HepG2 (cell line): Measurements from ENCODE around the gene PRRC1. TPM values are rescaled to one million over a fixed set of nuclear protein-coding genes. Genes with fewer than 3 reads are reported as not detected.

Experiments
- ATAC-seq: fragments of 200-7000 bp; cut with Tn5 transposase; 3 replicates; pipeline ENCODE4 v1.9.1; 2020; ENCODE audit warnings: mild to moderate bottlenecking, moderate library complexity
- Bru-seq: library from RNA; stranded (reverse); fragments of 400-500 nt; gene quantifications from one replicate; lab custom pipeline; 2021; lab: Mats Ljungman, UMichigan
- BruChase-seq, 2 experiments: library from RNA; stranded (reverse); fragments of 400-500 nt; gene quantifications; one replicate each; lab custom pipeline; 2021; lab: Mats Ljungman, UMichigan
- BruUV-seq: library from RNA; stranded (reverse); fragments of 400-500 nt; replicated peaks from 2 replicates; lab custom pipeline; 2021; lab: Mats Ljungman, UMichigan
- CTCF ChIA-PET: fragments of 300-600 bp; formaldehyde crosslinking; extraction: SDS; loops from one replicate; lab custom pipeline; 2021; ENCODE audit warnings: low total read pairs, inconsistent platforms, low intra/inter-chr PET ratio; lab: Yijun Ruan, JAX
- POLR2A ChIA-PET: fragments of 350-600 bp; sonication (Branson Sonifier 250); formaldehyde crosslinking; loops from one replicate; lab custom pipeline; 2020; ENCODE audit warnings: antibody characterized with exemption, inconsistent platforms; lab: Yijun Ruan, JAX
- DNase-seq: peaks from one replicate; pipeline ENCODE4 v3.0.0-alpha.2; 2015; ENCODE audit warnings: low spot score
- FAIRE-seq: peaks from 3 replicates; lab custom pipeline; 2011; peaks lifted over from hg19 to GRCh38; lab: Jason Lieb, UNC
- H2AFZ ChIP-seq: one replicate; pipeline ENCODE4 v1.6.1; 2011; ENCODE audit warnings: low read length, inconsistent platforms
- H3K27ac ChIP-seq: fragments of 300-600 bp; 3 replicates; pipeline ENCODE4 v1.8.0; 2011; ENCODE audit warnings: mixed run types, mild to moderate bottlenecking, mixed read lengths, low read length, inconsistent platforms; ENCODE audit not compliant: insufficient read depth; ENCODE audit errors: extremely low read length
- H3K27me3 ChIP-seq, 2 experiments: fragments of 200-600 bp in 1 of 2; 2 replicates in 1 of 2; 3 replicates in 1 of 2; pipeline versions ENCODE4 v1.6.0 to v1.8.0; 2011; ENCODE audit warnings: low read length in 2 of 2, mild to moderate bottlenecking in 2 of 2, moderate library complexity in 2 of 2, inconsistent platforms in 1 of 2; ENCODE audit not compliant: insufficient read depth in 2 of 2, control insufficient read depth in 1 of 2
- H3K36me3 ChIP-seq, 2 experiments: fragments of 200-600 bp in 1 of 2; replicated peaks in 1 of 2; 2 replicates in 1 of 2; 3 replicates in 1 of 2; pipeline versions ENCODE4 v1.5.1 to v1.8.0; 2011; ENCODE audit warnings: low read length in 2 of 2, inconsistent platforms in 1 of 2; ENCODE audit not compliant: insufficient read depth in 2 of 2, control insufficient read depth in 1 of 2
- H3K4me1 ChIP-seq: 2 replicates; pipeline ENCODE4 v1.5.1; 2012; ENCODE audit warnings: low read length, inconsistent platforms; ENCODE audit not compliant: insufficient read depth
- H3K4me2 ChIP-seq: 2 replicates; pipeline ENCODE4 v1.6.0; 2011; ENCODE audit warnings: low read depth, low read length, inconsistent platforms
- H3K4me3 ChIP-seq, 3 experiments: fragments of 200-600 bp in 1 of 3; sonication (generic), shearing (Covaris generic) in 1 of 3; replicated peaks in 1 of 3; 2 replicates each; pipeline ENCODE4 v1.5.1; 2011 to 2016; ENCODE audit warnings: low read length in 3 of 3, inconsistent platforms in 2 of 3, low read depth in 2 of 3, mild to moderate bottlenecking in 2 of 3, control low read depth in 1 of 3, mixed read lengths in 1 of 3; ENCODE audit not compliant: insufficient read depth in 1 of 3
- H3K79me2 ChIP-seq: one replicate; pipeline ENCODE4 v1.6.1; 2011; ENCODE audit warnings: low read length, inconsistent platforms; ENCODE audit not compliant: insufficient read depth
- H3K9ac ChIP-seq: 2 replicates; pipeline ENCODE4 v1.6.0; 2011; ENCODE audit warnings: mild to moderate bottlenecking, low read depth, low read length, inconsistent platforms; ENCODE audit not compliant: insufficient read depth
- H3K9me3 ChIP-seq: 2 replicates; pipeline ENCODE4 v1.5.1; 2012; ENCODE audit warnings: mild to moderate bottlenecking, low read length
- H4K20me1 ChIP-seq: 2 replicates; pipeline ENCODE4 v1.6.0; 2011; ENCODE audit warnings: inconsistent platforms, mild to moderate bottlenecking, low read length, moderate library complexity; ENCODE audit not compliant: insufficient read depth
- BHLHE40 ChIP-seq: IDR thresholded peaks from 2 replicates; pipeline ENCODE4 v1.6.1; 2011; ENCODE audit warnings: low read length, improper control_type of control experiment
- BRCA1 ChIP-seq: sonication (generic); formaldehyde crosslinking; IDR thresholded peaks from 2 replicates; pipeline ENCODE4 v1.4.0; 2020; ENCODE audit warnings: missing genetic modification reagents
- HES4 ChIP-seq: sonication (generic); formaldehyde crosslinking; IDR thresholded peaks from 2 replicates; pipeline ENCODE4 v1.9.0; 2021; ENCODE audit warnings: mild to moderate bottlenecking, missing genetic modification reagents, borderline replicate concordance
- HMG20A ChIP-seq: IDR thresholded peaks from 2 replicates; pipeline ENCODE4 v1.6.1; 2016; ENCODE audit warnings: borderline replicate concordance
- KAT7 ChIP-seq: IDR thresholded peaks from 2 replicates; pipeline ENCODE4 v1.6.1; 2018; ENCODE audit warnings: borderline replicate concordance, missing compliant biosample characterization
- KAT8 ChIP-seq: IDR thresholded peaks from 2 replicates; pipeline ENCODE4 v1.6.1; 2016; ENCODE audit warnings: missing genetic modification reagents, missing compliant biosample characterization
- MEF2D ChIP-seq: sonication (generic); formaldehyde crosslinking; IDR thresholded peaks from 2 replicates; pipeline ENCODE4 v1.5.1; 2020; ENCODE audit warnings: mild to moderate bottlenecking, missing genetic modification reagents
- MIER2 ChIP-seq: IDR thresholded peaks from 2 replicates; pipeline ENCODE4 v1.6.1; 2016; ENCODE audit warnings: missing biosample characterization, missing genetic modification reagents
- MYNN ChIP-seq: sonication (generic); formaldehyde crosslinking; IDR thresholded peaks from 2 replicates; pipeline ENCODE4 v1.4.0; 2020; ENCODE audit warnings: mild to moderate bottlenecking, low read depth, missing genetic modification reagents
- NFKBIZ ChIP-seq: IDR thresholded peaks from 2 replicates; pipeline ENCODE4 v1.6.1; 2018; ENCODE audit warnings: missing genetic modification reagents, missing compliant biosample characterization
- SP5 ChIP-seq: IDR thresholded peaks from 2 replicates; pipeline ENCODE4 v1.6.1; 2016; ENCODE audit warnings: low read depth, borderline replicate concordance
- TBL1XR1 ChIP-seq: fragments of 150-350 bp; IDR thresholded peaks from 2 replicates; pipeline ENCODE4 v1.6.1; 2014; ENCODE audit warnings: borderline replicate concordance, low read length; ENCODE audit not compliant: partially characterized antibody
- ZNF20 ChIP-seq: sonication (generic); formaldehyde crosslinking; IDR thresholded peaks from 2 replicates; pipeline ENCODE4 v1.4.0; 2020; ENCODE audit warnings: mild to moderate bottlenecking, moderate library complexity, missing genetic modification reagents
- ZNF34 ChIP-seq: sonication (generic); formaldehyde crosslinking; IDR thresholded peaks from 2 replicates; pipeline ENCODE4 v1.4.0; 2020; ENCODE audit warnings: mild to moderate bottlenecking, missing genetic modification reagents, borderline replicate concordance
- ZNF512B ChIP-seq: sonication (generic); formaldehyde crosslinking; IDR thresholded peaks from 2 replicates; pipeline ENCODE4 v1.5.1; 2020; ENCODE audit warnings: missing genetic modification reagents, mild to moderate bottlenecking, borderline replicate concordance
- whole genome bisulfite sequencing: methylation state at CpG from one replicate; pipeline ENCODE4 v1.1.6; 2017; ENCODE audit warnings: low lambda C conversion rate; 5-methylcytosine and 5-hydroxymethylcytosine counted together
- in situ Hi-C: cut with HindIII; loops from 2 replicates; pipeline ENCODE4 v1.10.0; 2017; ENCODE audit warnings: low pct_unique_long_range_greater_than_20kb; ENCODE audit not compliant: extremely low pct_ligation_motif_present
- intact Hi-C: fragments of 100-400 bp; cut with micrococcal nuclease; formaldehyde crosslinking; loops from one replicate; pipeline ENCODE4 v1.10.0; 2022; ENCODE audit not compliant: unreplicated experiment
- long read RNA-seq, 2 experiments: library from RNA in 1 of 2; library from polyadenylated mRNA in 1 of 2; stranded (forward) in 1 of 2; unstranded in 1 of 2; transcript quantifications; one replicate each; pipeline ENCODE4 v2.0.0, GENCODE V29; 2019 to 2022
- polyA minus RNA-seq, 3 experiments: library from RNA; depleted of rRNA, polyadenylated mRNA; stranded (reverse); fragments of >200 nt; gene quantifications; 2 replicates each; pipeline ENCODE4 v1.2.3, GENCODE V29; 2011; ENCODE audit warnings: low replicate concordance in 1 of 3
- polyA plus RNA-seq, 8 experiments: library from polyadenylated mRNA; depleted of rRNA in 3 of 8; stranded (reverse) in 7 of 8; unstranded in 1 of 8; fragments of >200 nt; fragmentation: Illumina TruSeq in 4 of 8; extraction: Trizol in 4 of 8; gene quantifications; 2 replicates each; pipeline versions ENCODE4 v1.2.1 to v1.2.3, GENCODE V29; 2011 to 2016; ENCODE audit warnings: low read depth in 4 of 8, missing spikeins in 1 of 8, mixed read lengths in 1 of 8; ENCODE audit not compliant: insufficient read depth in 1 of 8
- total RNA-seq, 5 experiments: library from RNA; depleted of rRNA; stranded (reverse); fragments of >200 nt; fragmentation: Illumina TruSeq; extraction: Trizol; gene quantifications; 2 replicates each; pipeline ENCODE4 v1.2.3, GENCODE V29; 2016; ENCODE audit warnings: low read depth in 1 of 5

The PRRC1 gene
- total RNA-seq (2016; rRNA removed; fragmentation: Illumina TruSeq; extraction: Trizol) = 51.9 and 86.7 TPM in 2 replicates
- total RNA-seq (2016; cell fraction: cytosol; rRNA removed; fragmentation: Illumina TruSeq; extraction: Trizol; ENCODE audit: low read depth) = 6.9 and 8.1 TPM in 2 replicates
- total RNA-seq (2016; cell fraction: insoluble cytoplasmic fraction; rRNA removed; fragmentation: Illumina TruSeq; extraction: Trizol) = 54.9 and 90.6 TPM in 2 replicates
- 21.7 and 24.5 TPM in 2 replicates for total RNA-seq (2016; cell fraction: membrane; rRNA removed; fragmentation: Illumina TruSeq; extraction: Trizol)
- total RNA-seq (2016; cell fraction: nucleus; rRNA removed; fragmentation: Illumina TruSeq; extraction: Trizol) = 52.8 and 60.1 TPM in 2 replicates
- polyA plus RNA-seq (2011; rRNA removed) = 35.6 and 48.5 TPM in 2 replicates
- polyA plus RNA-seq (2011; cell fraction: cytosol; rRNA removed) = 30.9 and 35.4 TPM in 2 replicates
- polyA plus RNA-seq (2011; cell fraction: nucleus; rRNA removed) = 30.6 and 35.0 TPM in 2 replicates
- polyA plus RNA-seq (2012) = 33.3 and 37.5 TPM in 2 replicates
- 4.3 and 4.4 TPM in 2 replicates for polyA plus RNA-seq (2016; cell fraction: cytosol; fragmentation: Illumina TruSeq; extraction: Trizol; ENCODE audit: low read depth)
- 82.0 and 92.5 TPM in 2 replicates for polyA plus RNA-seq (2016; cell fraction: insoluble cytoplasmic fraction; fragmentation: Illumina TruSeq; extraction: Trizol; ENCODE audit: low read depth)
- polyA plus RNA-seq (2016; cell fraction: membrane; fragmentation: Illumina TruSeq; extraction: Trizol; ENCODE audit: low read depth) = 10.4 and 12.0 TPM in 2 replicates
- 56.8 and 58.4 TPM in 2 replicates for polyA plus RNA-seq (2016; cell fraction: nucleus; fragmentation: Illumina TruSeq; extraction: Trizol; ENCODE audit: insufficient read depth, low read depth)
- 104 and 160 TPM in 2 replicates for polyA minus RNA-seq (2011; rRNA and poly(A)+ RNA removed; ENCODE audit: low replicate concordance)
- 50.1 and 53.5 TPM in 2 replicates for polyA minus RNA-seq (2011; cell fraction: cytosol; rRNA and poly(A)+ RNA removed)
- 87.8 and 115 TPM in 2 replicates for polyA minus RNA-seq (2011; cell fraction: nucleus; rRNA and poly(A)+ RNA removed)
- percentile 95 among the genes with signal in this experiment for Bru-seq, nascent RNA
- BruChase-seq, experiment 1, labeled RNA remaining after a 6-hour chase = percentile 93 among the genes with signal in this experiment
- percentile 95 among the genes with signal in this experiment for BruChase-seq, experiment 2, labeled RNA remaining after a 2-hour chase
- long read RNA-seq, experiment 1, full-length matches to known transcripts = 21 of 26 reads
- long read RNA-seq, experiment 1, partial matches to known transcripts = 1 of 26 reads
- long read RNA-seq, experiment 1, other reads (novel, unspliced or antisense) = 4 of 26 reads
- long read RNA-seq, experiment 2, full-length matches to known transcripts = 2 of 37 reads
- long read RNA-seq, experiment 2, partial matches to known transcripts = 3 of 37 reads
- long read RNA-seq, experiment 2, other reads (novel, unspliced or antisense) = 32 of 37 reads

DNA sequence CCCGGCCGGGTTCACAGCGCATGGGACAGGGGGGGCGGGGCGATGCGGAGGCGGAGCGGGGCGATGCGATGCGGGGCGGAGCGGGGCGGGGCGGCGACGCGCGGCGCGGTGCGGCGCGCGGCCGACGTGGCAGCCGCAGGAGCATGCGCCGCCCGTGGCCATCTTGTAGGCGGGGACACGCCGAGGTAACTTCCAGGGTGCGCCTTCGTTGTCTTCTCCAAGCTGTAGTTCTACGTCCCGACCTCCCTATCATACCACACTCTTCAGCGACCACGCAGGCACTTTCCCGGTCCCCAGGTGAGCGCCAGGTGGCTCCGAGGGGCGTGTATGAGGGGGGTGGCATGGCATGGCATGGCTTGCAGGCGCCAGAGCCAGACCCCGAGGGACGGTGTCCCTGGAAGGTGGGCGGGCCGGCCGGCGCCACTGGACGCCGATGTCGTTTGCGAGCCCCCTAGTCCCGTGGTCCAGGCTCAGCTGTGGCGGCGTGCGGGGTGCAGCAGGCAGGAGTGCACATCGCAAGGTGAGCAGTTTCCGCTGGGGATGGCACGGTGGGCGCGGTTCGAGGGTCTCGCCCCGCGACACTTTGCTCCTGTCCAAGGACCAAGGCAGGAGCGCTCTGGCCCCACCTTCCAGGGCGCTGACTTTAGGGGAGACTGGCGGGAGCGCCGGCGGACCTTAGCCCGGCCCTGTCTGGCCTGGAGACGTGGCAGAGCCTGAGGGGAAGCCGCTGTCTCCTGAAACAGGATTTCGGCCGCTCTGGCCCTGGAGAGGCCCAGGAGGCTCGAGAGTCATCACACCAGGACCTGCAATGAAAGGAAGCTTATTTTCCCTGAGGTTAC is at the start of gene PRRC1:
Gene PRRC1 (plus strand): TSS at position 161 of the 839 bp plus-strand sequence. CDS start 5,840 bp downstream, outside the sequence.
- no peaks in the 10 kb centered on the region; a peak in 1 of 5 replicates for H3K27me3 ChIP-seq
- peaks cover 31% of the 10 kb centered on the region for H4K20me1 ChIP-seq
- FAIRE-seq (no peak), DNase-seq (peak; percentile 64), ATAC-seq (peak; percentile 92)
- H3K9me3 ChIP-seq = no peaks in the 10 kb centered on the region
- in situ Hi-C loops (no loop called here), intact Hi-C loops (loop anchor here (10.0 kb wide), 1 partner anchor 1577 kb away; the partner anchor contains the start of gene ISOC1)
- H3K27ac ChIP-seq = peak within 1 kb of the TSS; percentile 96
- peak within 1 kb of the TSS; percentile 90 to 99 (median 98) for H3K4me3 ChIP-seq
- peaks cover 1 to 7% of the 10 kb centered on the region in 2 experiments; a peak in 3 of 5 replicates for H3K36me3 ChIP-seq
- CTCF ChIA-PET = no interaction called here
- peaks cover 52% of the 10 kb centered on the region for H3K79me2 ChIP-seq
- H3K4me2 ChIP-seq = peak within 1 kb of the TSS; percentile 94
- H3K9ac ChIP-seq = peak within 1 kb of the TSS; percentile 97
- no TSS peak for BruUV-seq
- H3K4me1 ChIP-seq = peaks cover 52% of the 10 kb centered on the region
- H2AFZ ChIP-seq = peak within 1 kb of the TSS; percentile 91
- 0% methylated on average over 10 of the region's 80 CpGs for WGBS
- POLR2A ChIA-PET = interaction anchor here (1.3 kb wide), 1 partner anchor 1578 kb away, joined by 3 read pairs; no protein-coding TSS in a partner anchor
- TF ChIP-seq NFKBIZ (CRISPR knock-in tag) (peak; percentile 27; the same call in 1 of the 2 replicates), BHLHE40 (peak; percentile 6; the same call in 1 of the 2 replicates), TBL1XR1 (peak; percentile 35), MEF2D (peak; percentile 60; the same call in 1 of the 2 replicates), KAT8 (CRISPR knock-in tag) (no peak; the same call in 1 of the 2 replicates), KAT7 (CRISPR knock-in tag) (peak; percentile 38), MIER2 (CRISPR knock-in tag) (no peak), BRCA1 (CRISPR knock-in tag) (peak; percentile 84; the same call in 1 of the 2 replicates), SP5 (CRISPR knock-in tag) (peak; percentile 38; the same call in 1 of the 2 replicates), HMG20A (CRISPR knock-in tag) (0 out of 2 replicates have a peak, but pooled peaks have one; percentile 3), MYNN (no peak; the same call in 1 of the 2 replicates), ZNF20 (CRISPR knock-in tag) (no peak), ZNF512B (CRISPR knock-in tag) (peak; percentile 29; the same call in 1 of the 2 replicates), HES4 (no peak), ZNF34 (CRISPR knock-in tag) (peak; percentile 70; the same call in 1 of the 2 replicates)
